ENCODE results near the gene TSSK2.

- TF ChIP-seq, protein P1, sequence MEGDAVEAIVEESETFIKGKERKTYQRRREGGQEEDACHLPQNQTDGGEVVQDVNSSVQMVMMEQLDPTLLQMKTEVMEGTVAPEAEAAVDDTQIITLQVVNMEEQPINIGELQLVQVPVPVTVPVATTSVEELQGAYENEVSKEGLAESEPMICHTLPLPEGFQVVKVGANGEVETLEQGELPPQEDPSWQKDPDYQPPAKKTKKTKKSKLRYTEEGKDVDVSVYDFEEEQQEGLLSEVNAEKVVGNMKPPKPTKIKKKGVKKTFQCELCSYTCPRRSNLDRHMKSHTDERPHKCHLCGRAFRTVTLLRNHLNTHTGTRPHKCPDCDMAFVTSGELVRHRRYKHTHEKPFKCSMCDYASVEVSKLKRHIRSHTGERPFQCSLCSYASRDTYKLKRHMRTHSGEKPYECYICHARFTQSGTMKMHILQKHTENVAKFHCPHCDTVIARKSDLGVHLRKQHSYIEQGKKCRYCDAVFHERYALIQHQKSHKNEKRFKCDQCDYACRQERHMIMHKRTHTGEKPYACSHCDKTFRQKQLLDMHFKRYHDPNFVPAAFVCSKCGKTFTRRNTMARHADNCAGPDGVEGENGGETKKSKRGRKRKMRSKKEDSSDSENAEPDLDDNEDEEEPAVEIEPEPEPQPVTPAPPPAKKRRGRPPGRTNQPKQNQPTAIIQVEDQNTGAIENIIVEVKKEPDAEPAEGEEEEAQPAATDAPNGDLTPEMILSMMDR (optimal IDR thresholded peaks at IDR 0.05 in 1 of 3, IDR thresholded peaks at IDR 0.05 in 1 of 3, conservative IDR thresholded peaks at IDR 0.05 in 1 of 3; ENCODE audit: extremely low read depth in 1 of 3, insufficient read depth in 2 of 3, low read length in 3 of 3), result no peak
- no peak for TF ChIP-seq EZH2 (IDR thresholded peaks at IDR 0.05; ENCODE audit: low read length)
Measured at GRCh38 chr22:19175026-19175601, 44.0 kb downstream of the TSSK2 start.

All from keratinocyte (primary cell).